NCI-H774 (cell line): Measurements from ENCODE around the gene CACNA1E.

Experiments used
- DNase-seq: peaks from one replicate; lab custom pipeline; 2025; lab: John Stamatoyannopoulos, UW

Gene CACNA1E

DNA sequence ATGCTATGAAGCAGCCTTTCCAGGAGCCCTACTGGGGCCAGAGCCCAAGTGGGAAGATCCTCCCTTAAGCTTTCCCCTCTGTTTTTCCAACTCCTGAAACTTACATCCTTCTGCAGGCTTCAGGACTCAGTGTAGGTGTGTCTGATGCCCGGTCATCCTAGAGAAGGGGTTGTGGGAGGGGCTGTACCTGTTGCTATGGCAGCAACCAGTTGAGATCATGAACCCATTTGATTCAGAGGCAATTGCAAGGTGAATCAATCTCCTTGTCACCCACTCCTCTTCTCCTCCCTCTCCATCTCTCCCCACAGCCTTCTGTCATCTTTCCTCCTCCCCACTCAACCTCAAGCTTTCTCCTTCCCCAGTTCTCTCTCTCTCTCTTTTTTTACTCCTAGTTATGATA, 151.8 kb downstream of the CACNA1E start:
- DNase-seq: no peak

DNA sequence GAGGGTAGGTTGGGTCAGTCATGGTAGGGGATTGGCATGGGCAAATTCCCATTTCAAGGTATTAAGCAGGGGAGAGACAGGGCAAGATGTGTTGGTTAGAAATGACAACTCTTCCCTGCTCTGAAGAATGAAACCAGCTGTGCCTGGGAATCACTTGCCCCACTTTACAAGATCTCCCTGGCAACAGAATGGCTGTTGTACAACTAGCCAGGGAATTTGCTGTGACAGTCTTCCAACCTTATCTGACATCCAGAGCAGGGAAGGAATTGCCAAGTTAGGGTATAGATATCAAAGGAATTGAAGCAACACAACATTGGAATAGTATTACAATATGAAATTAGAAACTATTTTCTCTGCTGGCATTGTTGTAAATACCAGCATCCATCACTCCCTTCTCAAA, 154.7 kb downstream of the CACNA1E start:
- DNase-seq: no peak

- DNase-seq: peak; percentile 66
Observed at GRCh38 chr1:181640956-181641355, 157.6 kb downstream of the CACNA1E start.

DNA sequence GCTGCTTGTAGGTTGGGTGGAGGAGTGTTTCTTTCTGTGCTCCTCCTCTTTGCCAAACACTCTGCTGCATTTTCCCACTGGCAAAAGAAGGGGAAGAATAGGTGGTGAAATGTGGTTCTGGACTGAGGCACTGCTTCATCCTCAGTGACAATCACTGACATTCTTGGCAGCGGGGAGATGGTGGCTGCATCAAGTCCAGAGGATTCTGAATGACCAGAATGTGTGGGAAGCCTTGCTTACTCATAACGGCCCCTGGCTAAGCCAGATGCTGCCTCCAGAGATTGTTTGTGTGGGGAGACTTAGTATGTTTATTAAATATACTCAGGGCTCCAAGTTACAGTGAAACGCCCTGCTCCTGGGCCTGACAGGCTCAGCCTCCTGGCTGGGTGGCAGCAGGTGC, 160.3 kb downstream of the CACNA1E start:
- no peak for DNase-seq

- DNase-seq: no peak
Observed at GRCh38 chr1:181645171-181645570, 161.9 kb downstream of the CACNA1E start.

- no peak for DNase-seq
Observed at GRCh38 chr1:181646710-181647109, 163.4 kb downstream of the CACNA1E start.

- DNase-seq: no peak
Observed at GRCh38 chr1:181647314-181648035, 164.2 kb downstream of the CACNA1E start.

DNA sequence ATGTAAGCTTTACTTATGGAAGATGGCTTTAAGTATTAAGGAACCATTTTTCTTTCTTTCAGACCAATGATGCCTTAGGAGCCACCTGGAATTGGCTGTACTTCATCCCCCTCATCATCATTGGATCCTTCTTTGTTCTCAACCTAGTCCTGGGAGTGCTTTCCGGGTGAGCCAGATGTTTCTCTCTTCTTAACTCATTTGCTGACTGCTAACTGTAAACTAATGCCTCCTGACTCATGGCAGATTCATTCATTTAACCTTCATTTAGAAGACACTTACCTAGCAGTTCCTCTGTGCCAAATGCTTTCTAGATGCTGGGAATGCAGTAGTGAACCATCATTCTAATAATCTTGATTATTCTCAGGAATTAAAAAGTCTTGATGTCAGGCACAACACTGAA, 168.0 kb downstream of the CACNA1E start:
- DNase-seq: no peak

DNA sequence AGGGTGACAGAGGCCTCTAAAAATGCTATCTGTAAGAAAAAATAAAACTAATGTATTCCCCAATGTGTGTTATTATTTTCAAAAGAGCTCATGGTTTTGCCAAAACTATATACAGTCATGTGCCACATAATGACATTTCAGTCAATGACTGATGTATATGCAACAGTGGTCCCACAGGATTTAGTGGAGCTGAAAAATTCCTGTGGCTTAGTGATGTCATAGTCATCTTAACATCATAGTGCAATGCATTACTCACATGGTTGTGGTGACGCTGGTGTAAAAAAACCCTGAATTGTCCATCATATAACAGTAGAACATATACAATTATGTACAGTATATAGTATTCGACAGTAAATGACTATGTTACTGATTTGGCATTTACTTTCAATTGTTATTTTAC, 172.4 kb downstream of the CACNA1E start:
- DNase-seq: no peak

DNA sequence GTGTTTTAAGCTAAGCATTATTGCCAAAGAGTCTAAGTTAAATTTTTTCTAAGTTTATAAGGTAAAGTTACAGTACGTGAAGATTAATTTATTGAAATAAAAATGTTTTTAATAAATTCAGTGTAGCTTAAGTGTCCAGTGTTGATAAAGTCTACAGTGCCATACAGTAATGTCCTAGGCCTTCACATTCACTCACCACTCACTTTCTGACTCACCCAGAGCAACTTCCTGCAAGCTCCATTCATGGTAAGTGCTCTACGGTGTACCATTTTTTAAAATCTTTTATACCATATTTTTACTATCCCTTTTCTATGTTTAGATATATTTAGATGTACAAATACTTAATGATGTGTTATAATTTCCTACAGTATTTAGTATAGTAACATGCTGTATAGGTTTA, 173.2 kb downstream of the CACNA1E start:
- DNase-seq: no peak

GRCh38 chr1:181658581-181658980, 175.3 kb downstream of the CACNA1E start:
- DNase-seq: no peak

DNA sequence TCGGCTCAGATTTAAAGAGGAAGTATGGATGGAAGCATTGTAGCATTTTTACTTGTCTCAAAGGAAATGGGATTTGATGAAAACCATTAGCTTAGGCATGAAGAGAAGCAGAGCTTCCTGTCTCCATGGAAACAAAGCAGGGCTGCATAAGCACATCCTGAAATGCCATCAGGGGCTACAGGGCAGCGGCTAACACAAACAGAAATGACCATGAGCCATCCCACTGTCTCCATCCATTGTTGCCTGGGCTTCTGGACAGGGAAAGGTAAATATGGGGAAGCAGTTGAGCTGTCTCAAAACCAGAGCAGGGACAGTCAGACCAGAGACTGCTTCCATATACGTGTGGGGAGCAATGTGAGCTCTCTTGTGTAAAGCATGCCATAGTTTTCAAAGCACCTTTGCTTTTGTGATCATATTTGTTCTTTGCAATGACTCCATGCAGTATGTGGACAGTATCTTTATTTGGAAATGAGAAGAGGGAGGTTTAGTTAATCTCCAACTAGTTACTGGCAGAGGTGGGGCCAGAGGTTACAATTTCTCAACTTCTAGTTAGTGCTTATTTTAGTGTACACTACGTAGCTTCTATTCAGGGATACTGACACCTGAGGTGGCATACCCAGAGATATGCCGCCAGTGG, 176.1 kb downstream of the CACNA1E start:
- no peak for DNase-seq

DNA sequence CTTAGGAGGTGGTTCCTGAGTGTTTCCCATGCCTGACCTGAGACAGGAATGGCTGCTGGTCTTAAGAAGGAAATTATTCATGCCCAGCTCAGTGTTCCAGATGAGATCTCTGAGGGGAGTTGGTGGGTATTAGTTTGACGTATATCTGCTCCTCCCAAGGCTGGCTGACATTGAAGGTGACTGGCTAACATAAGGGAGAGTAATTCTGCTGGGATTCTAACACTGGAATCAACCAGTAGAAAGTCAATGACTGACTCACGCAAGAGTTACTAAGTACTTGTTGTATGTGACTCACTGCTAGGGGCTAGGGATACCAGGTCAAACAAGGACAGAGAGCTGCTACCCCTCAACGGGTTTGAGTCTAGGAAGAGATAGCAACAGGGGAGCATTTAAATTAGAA, 177.3 kb downstream of the CACNA1E start:
- DNase-seq: no peak

GRCh38 chr1:181661569-181661968, 178.3 kb downstream of the CACNA1E start:
- no peak for DNase-seq

GRCh38 chr1:181662606-181663005, 179.3 kb downstream of the CACNA1E start:
- no peak for DNase-seq

- no peak for DNase-seq
Observed at GRCh38 chr1:181664543-181664942, 181.2 kb downstream of the CACNA1E start.

GRCh38 chr1:181669246-181669645, 185.9 kb downstream of the CACNA1E start:
- DNase-seq: no peak

- DNase-seq: no peak
Observed at GRCh38 chr1:181674617-181675016, 191.3 kb downstream of the CACNA1E start.

- no peak for DNase-seq
Observed at GRCh38 chr1:181675091-181675917, 192.0 kb downstream of the CACNA1E start.

DNA sequence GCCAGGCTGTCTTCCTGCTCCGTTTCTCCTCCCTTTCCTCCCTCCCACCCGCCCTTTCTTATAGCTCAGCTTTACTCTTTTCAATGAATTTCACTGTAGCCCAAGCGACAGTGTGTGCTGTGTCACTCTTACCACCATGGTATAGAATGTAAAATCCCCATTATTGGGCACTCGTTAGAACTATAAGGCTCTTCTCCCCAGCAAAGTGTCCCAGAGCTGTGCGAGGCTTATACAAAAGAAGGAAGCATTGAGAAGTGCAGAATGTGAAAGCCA, 192.5 kb downstream of the CACNA1E start:
- DNase-seq: no peak

- DNase-seq: peak; percentile 23
Observed at GRCh38 chr1:181676269-181676668, 193.0 kb downstream of the CACNA1E start.

- DNase-seq: no peak
Observed at GRCh38 chr1:181680332-181680731, 197.0 kb downstream of the CACNA1E start.

DNA sequence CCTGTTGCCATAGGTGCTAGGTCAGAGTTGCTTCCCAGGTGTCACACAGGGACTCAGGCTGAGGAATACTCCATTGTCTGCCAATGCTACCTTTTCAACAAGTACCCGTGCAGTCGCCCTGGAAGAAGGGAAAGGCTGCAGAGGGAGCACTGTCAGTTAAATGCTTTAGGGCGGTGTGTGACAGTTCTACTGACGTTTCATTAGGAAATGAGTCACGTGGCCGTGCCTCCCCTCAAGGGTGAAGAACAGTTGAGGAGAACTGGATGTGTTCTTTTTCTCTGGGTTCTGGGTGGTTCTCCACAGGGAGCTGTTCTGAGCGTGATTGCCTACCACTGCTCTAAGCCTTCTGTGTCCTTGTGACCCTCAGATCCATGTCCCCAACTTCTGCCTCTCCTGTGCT, 197.6 kb downstream of the CACNA1E start:
- no peak for DNase-seq
